H9 (cell line): Measurements from ENCODE around the gene AADAC. TPM values are rescaled to one million over a fixed set of nuclear protein-coding genes. Genes with fewer than 3 reads are reported as not detected.

ENCODE experiments used
- DNase-seq: peaks from one replicate; pipeline ENCODE4 v3.0.0-alpha.2; 2017
- H2AFZ ChIP-seq: one replicate; pipeline ENCODE4 v1.6.1; 2013; ENCODE audit warnings: mild to moderate bottlenecking, low read length, control low read depth, moderate library complexity
- H2AK5ac ChIP-seq: 2 replicates; pipeline ENCODE4 v1.6.1; 2013; ENCODE audit warnings: low read length, control low read depth, mixed read lengths; ENCODE audit not compliant: insufficient read length
- H2BK120ac ChIP-seq: one replicate; pipeline ENCODE4 v1.6.1; 2013; ENCODE audit warnings: low read depth, mild to moderate bottlenecking, low read length, control low read depth, inconsistent platforms; ENCODE audit not compliant: poor library complexity, severe bottlenecking
- H2BK12ac ChIP-seq: 2 replicates; pipeline ENCODE4 v1.6.1; 2013; ENCODE audit warnings: low read length, control low read depth, mixed read lengths, low read depth; ENCODE audit not compliant: insufficient read length
- H2BK15ac ChIP-seq: 2 replicates; pipeline ENCODE4 v1.6.1; 2013; ENCODE audit warnings: low read depth, low read length, control low read depth
- H2BK20ac ChIP-seq: one replicate; pipeline ENCODE4 v1.6.1; 2013; ENCODE audit warnings: low read depth, mild to moderate bottlenecking, low read length, control low read depth, inconsistent platforms; ENCODE audit not compliant: poor library complexity, severe bottlenecking
- H2BK5ac ChIP-seq: 2 replicates; pipeline ENCODE4 v1.6.1; 2013; ENCODE audit warnings: low read length, control low read depth, mixed read lengths; ENCODE audit not compliant: insufficient read length
- H3K14ac ChIP-seq: 2 replicates; pipeline ENCODE4 v1.6.1; 2013; ENCODE audit warnings: low read length, control low read depth; ENCODE audit not compliant: insufficient read depth
- H3K18ac ChIP-seq: 2 replicates; pipeline ENCODE4 v1.6.1; 2013; ENCODE audit warnings: low read depth, mild to moderate bottlenecking, mixed read lengths, low read length, control low read depth; ENCODE audit not compliant: insufficient read length
- H3K23ac ChIP-seq: 2 replicates; pipeline ENCODE4 v1.6.1; 2013; ENCODE audit warnings: low read length, control low read depth, mixed read lengths, low read depth; ENCODE audit not compliant: insufficient read length
- H3K23me2 ChIP-seq: 2 replicates; pipeline ENCODE4 v1.6.1; 2013; ENCODE audit warnings: low read depth, mild to moderate bottlenecking, mixed read lengths, low read length, control low read depth; ENCODE audit not compliant: insufficient read length, poor library complexity, severe bottlenecking
- H3K27ac ChIP-seq: 2 replicates; pipeline ENCODE4 v1.5.1; 2013; ENCODE audit warnings: low read length, control low read depth, mixed read lengths, low read depth; ENCODE audit not compliant: insufficient read length
- H3K27me3 ChIP-seq: 2 replicates; pipeline ENCODE4 v1.6.1; 2013; ENCODE audit warnings: low read length, control low read depth, inconsistent platforms; ENCODE audit not compliant: insufficient read depth
- H3K4ac ChIP-seq: 2 replicates; pipeline ENCODE4 v1.6.1; 2013; ENCODE audit warnings: low read depth, mild to moderate bottlenecking, control low read depth, inconsistent platforms, low read length, moderate library complexity
- H3K4me1 ChIP-seq: 2 replicates; pipeline ENCODE4 v1.6.1; 2013; ENCODE audit warnings: low read length, control low read depth, inconsistent platforms; ENCODE audit not compliant: insufficient read depth
- H3K4me2 ChIP-seq: 2 replicates; pipeline ENCODE4 v1.6.1; 2013; ENCODE audit warnings: low read length, control low read depth, mixed read lengths; ENCODE audit not compliant: insufficient read length, insufficient read depth
- H3K56ac ChIP-seq: 2 replicates; pipeline ENCODE4 v1.6.1; 2013; ENCODE audit warnings: low read depth, mild to moderate bottlenecking, mixed read lengths, low read length, control low read depth; ENCODE audit not compliant: insufficient read length
- H3K79me1 ChIP-seq: 2 replicates; pipeline ENCODE4 v1.6.1; 2013; ENCODE audit warnings: low read depth, mild to moderate bottlenecking, moderate library complexity, low read length, control low read depth, inconsistent platforms; ENCODE audit not compliant: insufficient read depth, poor library complexity, severe bottlenecking
- H3K79me2 ChIP-seq: 2 replicates; pipeline ENCODE4 v1.6.1; 2013; ENCODE audit warnings: low read length, control low read depth, inconsistent platforms; ENCODE audit not compliant: insufficient read depth
- H3K9ac ChIP-seq: 2 replicates; pipeline ENCODE4 v1.6.1; 2013; ENCODE audit warnings: low read length, control low read depth, mixed read lengths; ENCODE audit not compliant: insufficient read length; ENCODE audit errors: extremely low read depth
- H3K9me3 ChIP-seq: one replicate; pipeline ENCODE4 v1.6.1; 2013; ENCODE audit warnings: low read depth, low read length, inconsistent platforms; ENCODE audit not compliant: control insufficient read depth
- H3T11ph ChIP-seq: one replicate; pipeline ENCODE4 v1.6.1; 2013; ENCODE audit warnings: mild to moderate bottlenecking, low read length, control low read depth, inconsistent platforms
- H4K20me1 ChIP-seq: one replicate; pipeline ENCODE4 v1.6.1; 2013; ENCODE audit not compliant: control insufficient read depth, insufficient read length, insufficient read depth
- H4K5ac ChIP-seq: 2 replicates; pipeline ENCODE4 v1.6.1; 2013; ENCODE audit warnings: low read depth, mild to moderate bottlenecking, mixed read lengths, low read length, control low read depth; ENCODE audit not compliant: insufficient read length
- H4K8ac ChIP-seq: replicated peaks from 2 replicates; pipeline ENCODE4 v1.6.1; 2013; ENCODE audit warnings: low read length, control low read depth, mixed read lengths, low read depth; ENCODE audit not compliant: insufficient read length
- H4K91ac ChIP-seq: 2 replicates; pipeline ENCODE4 v1.6.1; 2013; ENCODE audit warnings: low read depth, mild to moderate bottlenecking, moderate library complexity, mixed read lengths, low read length, control low read depth; ENCODE audit not compliant: insufficient read length
- H3K27ac Mint-ChIP-seq, 3 experiments: 2 replicates in 2 of 3; 3 replicates in 1 of 3; pipeline ENCODE4 v1.8.0; 2020 to 2021; ENCODE audit warnings: mixed read lengths in 3 of 3, mild to moderate bottlenecking in 1 of 3, moderate library complexity in 1 of 3
- H3K27me3 Mint-ChIP-seq: 2 replicates; pipeline ENCODE4 v1.8.0; 2021; ENCODE audit warnings: low read depth, mild to moderate bottlenecking, moderate library complexity, mixed read lengths
- H3K36me3 Mint-ChIP-seq, 3 experiments: 2 replicates in 2 of 3; 3 replicates in 1 of 3; pipeline ENCODE4 v1.8.0; 2020 to 2021; ENCODE audit warnings: low read depth in 3 of 3, mixed read lengths in 3 of 3; ENCODE audit not compliant: insufficient read depth in 1 of 3
- H3K4me1 Mint-ChIP-seq, 2 experiments: 2 replicates each; pipeline ENCODE4 v1.8.0; 2020; ENCODE audit warnings: mixed read lengths in 2 of 2
- H3K4me3 Mint-ChIP-seq, 2 experiments: 2 replicates in 1 of 2; 3 replicates in 1 of 2; pipeline ENCODE4 v1.8.0; 2020 to 2021; ENCODE audit warnings: mild to moderate bottlenecking in 2 of 2, mixed read lengths in 2 of 2, moderate library complexity in 1 of 2
- H3K9me3 Mint-ChIP-seq, 2 experiments: 2 replicates in 1 of 2; 3 replicates in 1 of 2; pipeline ENCODE4 v1.8.0; 2020; ENCODE audit warnings: mild to moderate bottlenecking in 2 of 2, mixed read lengths in 2 of 2, moderate library complexity in 1 of 2
- WGBS: extraction: QIAGEN DNeasy Blood & Tissue Kit; methylation state at CpG from one replicate; pipeline ENCODE4 v1.1.7; 2013; ENCODE audit warnings: missing lambda C conversion rate, low lambda C conversion rate, mixed read lengths; ENCODE audit not compliant: insufficient read length; ENCODE audit errors: extremely low coverage; 5-methylcytosine and 5-hydroxymethylcytosine counted together
- total RNA-seq: library from RNA; stranded (reverse); gene quantifications from 2 replicates; pipeline ENCODE4 v1.2.1, GENCODE V29; 2021
- TF ChIP-seq, protein P1 (sequence below): fragments of 200-600 bp; sonication (generic); conservative IDR thresholded peaks from 3 replicates; pipeline ENCODE4 v1.8.0; 2021; ENCODE audit warnings: antibody characterized with exemption, mild to moderate bottlenecking

Gene AADAC
- total RNA-seq, 1 experiment from 2014 or later, result not detected

DNA sequence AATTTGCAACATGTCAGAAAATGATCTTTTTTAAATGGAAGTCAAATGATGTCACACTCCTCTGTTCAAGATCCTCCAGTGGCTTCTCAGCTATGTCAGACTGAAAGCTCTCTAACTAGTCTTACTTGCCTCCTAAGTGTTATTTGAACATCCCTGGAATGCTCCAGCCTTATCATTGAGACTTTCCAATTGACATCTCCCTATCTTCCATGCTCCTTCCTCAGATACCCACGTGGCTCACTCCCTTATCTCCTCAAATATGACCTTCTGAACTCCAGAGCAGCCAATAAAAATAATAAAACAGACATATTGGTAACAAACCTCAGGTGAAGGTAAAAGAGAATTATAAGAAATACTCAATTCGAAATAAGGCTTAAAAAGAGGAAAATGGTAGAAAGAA is 25.5 kb upstream of the AADAC start:
- no peak overlapping the region for H3K9ac ChIP-seq
- H3K79me1 ChIP-seq, result no peaks in the 10 kb centered on the region
- TF ChIP-seq, protein P1, sequence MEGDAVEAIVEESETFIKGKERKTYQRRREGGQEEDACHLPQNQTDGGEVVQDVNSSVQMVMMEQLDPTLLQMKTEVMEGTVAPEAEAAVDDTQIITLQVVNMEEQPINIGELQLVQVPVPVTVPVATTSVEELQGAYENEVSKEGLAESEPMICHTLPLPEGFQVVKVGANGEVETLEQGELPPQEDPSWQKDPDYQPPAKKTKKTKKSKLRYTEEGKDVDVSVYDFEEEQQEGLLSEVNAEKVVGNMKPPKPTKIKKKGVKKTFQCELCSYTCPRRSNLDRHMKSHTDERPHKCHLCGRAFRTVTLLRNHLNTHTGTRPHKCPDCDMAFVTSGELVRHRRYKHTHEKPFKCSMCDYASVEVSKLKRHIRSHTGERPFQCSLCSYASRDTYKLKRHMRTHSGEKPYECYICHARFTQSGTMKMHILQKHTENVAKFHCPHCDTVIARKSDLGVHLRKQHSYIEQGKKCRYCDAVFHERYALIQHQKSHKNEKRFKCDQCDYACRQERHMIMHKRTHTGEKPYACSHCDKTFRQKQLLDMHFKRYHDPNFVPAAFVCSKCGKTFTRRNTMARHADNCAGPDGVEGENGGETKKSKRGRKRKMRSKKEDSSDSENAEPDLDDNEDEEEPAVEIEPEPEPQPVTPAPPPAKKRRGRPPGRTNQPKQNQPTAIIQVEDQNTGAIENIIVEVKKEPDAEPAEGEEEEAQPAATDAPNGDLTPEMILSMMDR, result no peak
- H4K91ac ChIP-seq, result no peak overlapping the region
- H3K23me2 ChIP-seq, result no peaks in the 10 kb centered on the region
- H3K4me3 Mint-ChIP-seq, result no peak overlapping the region
- no peaks in the 10 kb centered on the region for H3K9me3 ChIP-seq
- H3K4me1 ChIP-seq, result no peaks in the 10 kb centered on the region
- H2BK20ac ChIP-seq, result no peak overlapping the region
- H3K27ac Mint-ChIP-seq, result no peak overlapping the region
- no peaks in the 10 kb centered on the region for H3K79me2 ChIP-seq
- no peak overlapping the region for H3K23ac ChIP-seq
- no peak overlapping the region for H2BK5ac ChIP-seq
- H4K5ac ChIP-seq, result no peak overlapping the region
- H3K27me3 Mint-ChIP-seq, result no peaks in the 10 kb centered on the region
- no peak overlapping the region for H3K18ac ChIP-seq
- no CpG with 5 or more reads among the region's 2 CpGs for WGBS
- no peak overlapping the region for H2AK5ac ChIP-seq
- no peaks in the 10 kb centered on the region for H3K4me1 Mint-ChIP-seq
- DNase-seq, result no peak
- H2BK15ac ChIP-seq, result no peak overlapping the region
- no peak overlapping the region for H3K14ac ChIP-seq
- H3T11ph ChIP-seq, result no peak overlapping the region
- no peak overlapping the region for H3K4me2 ChIP-seq
- H3K36me3 Mint-ChIP-seq, result peaks cover 0 to 4% (median 0%) of the 10 kb centered on the region in 3 experiments; a peak in 1 of 7 replicates
- no peak overlapping the region for H3K4ac ChIP-seq
- H2AFZ ChIP-seq, result no peak overlapping the region
- no peak overlapping the region for H3K56ac ChIP-seq
- no peak overlapping the region for H4K8ac ChIP-seq
- no peaks in the 10 kb centered on the region for H4K20me1 ChIP-seq
- no peak overlapping the region for H3K27ac ChIP-seq
- peaks cover 0 to 3% of the 10 kb centered on the region in 2 experiments; a peak in 3 of 5 replicates for H3K9me3 Mint-ChIP-seq
- H2BK120ac ChIP-seq, result no peak overlapping the region
- no peaks in the 10 kb centered on the region for H3K27me3 ChIP-seq
- no peak overlapping the region for H2BK12ac ChIP-seq
